ENCODE data around the gene GPER1.

GPER1 gene

GRCh38 chr7:1120791-1121190, 32.9 kb downstream of the GPER1 start:
- DNase-seq (ENCODE audit: low read depth in 2 of 2) = no peak

DNA sequence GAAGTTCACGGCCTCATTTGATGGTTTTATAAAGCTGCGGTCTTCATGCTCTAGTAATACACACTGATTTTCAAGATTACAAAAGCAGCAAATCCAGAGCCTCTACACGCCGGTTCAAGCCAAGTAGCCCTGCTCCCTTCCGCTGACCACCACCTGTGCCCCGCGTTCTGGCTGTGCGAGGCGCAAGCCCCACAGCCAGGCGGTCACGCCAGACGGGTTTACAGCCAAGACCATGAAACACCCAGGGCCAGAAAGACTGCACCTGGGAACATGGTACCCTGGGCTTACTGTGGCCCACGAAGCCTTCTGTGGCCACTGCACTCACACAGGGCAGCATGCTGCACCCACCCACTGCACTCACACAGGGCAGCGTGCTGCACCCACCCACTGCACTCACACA, 33.6 kb downstream of the GPER1 start:
- no peak for DNase-seq (ENCODE audit: low read depth in 2 of 2)

- no peak for DNase-seq (ENCODE audit: low read depth in 2 of 2)
Measured at GRCh38 chr7:1121886-1122831, 34.2 kb downstream of the GPER1 start.

DNA sequence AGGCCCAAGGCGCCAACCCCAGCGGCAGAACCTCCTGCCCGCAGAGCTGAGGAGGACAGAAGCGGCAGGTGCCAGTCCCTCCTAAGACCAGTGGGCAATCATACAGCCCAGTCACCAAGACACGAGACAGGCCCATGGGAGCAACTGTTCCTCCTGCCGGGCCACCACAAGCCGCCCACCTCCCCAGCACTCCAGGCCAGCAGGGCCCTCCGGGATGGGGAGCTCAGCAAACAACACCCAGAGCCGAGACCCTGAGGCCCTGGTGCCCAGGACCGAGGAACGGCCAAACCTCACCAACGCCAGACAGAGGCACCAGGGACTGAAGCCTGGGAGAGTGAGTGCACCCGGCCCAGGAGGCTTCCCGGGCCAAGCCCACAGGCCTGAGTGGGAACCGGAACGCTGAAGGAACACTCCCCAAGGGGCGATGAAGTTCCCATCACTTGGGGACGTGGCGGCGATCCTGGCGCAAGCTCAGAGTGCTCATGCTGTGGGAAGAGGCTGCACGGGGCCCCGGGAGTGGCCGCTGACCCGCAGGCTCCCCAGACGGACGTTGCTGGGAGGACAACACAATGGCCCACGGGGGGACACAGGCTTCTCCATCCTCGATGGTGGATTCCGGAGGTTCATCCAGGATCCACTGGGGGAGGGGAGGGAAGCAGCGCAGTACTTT, 35.1 kb downstream of the GPER1 start:
- DNase-seq (ENCODE audit: low read depth in 2 of 2) = no peak

- DNase-seq (ENCODE audit: low read depth in 2 of 2) = no peak
Measured at GRCh38 chr7:1123715-1124114, 35.8 kb downstream of the GPER1 start.

DNA sequence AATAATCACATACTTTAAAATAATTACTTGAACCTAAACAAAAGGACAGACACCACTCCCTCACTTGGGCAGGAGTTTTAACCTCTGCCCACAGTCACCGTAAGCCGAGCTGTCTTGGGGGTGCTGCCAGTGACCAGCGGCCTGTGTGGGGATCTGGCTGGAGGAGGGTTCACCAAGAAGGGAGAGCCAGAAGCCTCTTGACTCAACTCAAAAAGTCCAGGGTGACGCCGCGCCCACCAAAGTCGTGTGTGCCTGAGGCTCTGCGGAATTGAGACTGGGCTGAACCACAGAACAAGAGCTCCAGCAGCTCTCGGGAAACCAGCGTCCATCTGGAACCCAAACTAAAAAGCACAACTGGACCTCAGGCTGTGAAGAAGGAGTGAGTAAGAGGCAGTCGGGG, 36.3 kb downstream of the GPER1 start:
- no peak for DNase-seq (ENCODE audit: low read depth in 2 of 2)

GRCh38 chr7:1124816-1125602, 37.1 kb downstream of the GPER1 start:
- no peak for DNase-seq (ENCODE audit: low read depth in 2 of 2)

GRCh38 chr7:1125603-1125969, 37.7 kb downstream of the GPER1 start:
- no peak for DNase-seq (ENCODE audit: low read depth in 2 of 2)

DNA sequence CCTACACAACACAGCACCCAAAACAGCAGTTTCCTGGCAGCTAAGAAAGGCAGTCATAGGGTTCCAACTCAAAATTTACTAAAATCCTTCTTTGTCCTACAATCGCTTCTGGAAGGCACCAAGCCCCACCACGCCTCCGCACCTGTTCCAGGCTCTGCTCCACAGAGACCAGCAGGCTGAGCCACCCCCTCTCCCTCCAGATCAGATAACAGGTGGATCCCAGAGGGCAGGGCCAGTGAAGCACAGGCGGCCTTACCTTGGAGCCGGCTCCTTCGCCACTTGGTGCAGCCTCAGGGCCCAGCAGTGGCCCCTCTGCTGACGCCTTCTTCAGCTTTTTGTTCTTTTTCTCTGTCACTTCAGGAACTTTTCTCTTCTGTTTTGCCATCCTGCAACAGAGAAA, 39.1 kb downstream of the GPER1 start:
- no peak for DNase-seq (ENCODE audit: low read depth in 2 of 2)

GRCh38 chr7:1129431-1129830, 41.5 kb downstream of the GPER1 start:
- DNase-seq (ENCODE audit: low read depth in 2 of 2) = no peak

DNA sequence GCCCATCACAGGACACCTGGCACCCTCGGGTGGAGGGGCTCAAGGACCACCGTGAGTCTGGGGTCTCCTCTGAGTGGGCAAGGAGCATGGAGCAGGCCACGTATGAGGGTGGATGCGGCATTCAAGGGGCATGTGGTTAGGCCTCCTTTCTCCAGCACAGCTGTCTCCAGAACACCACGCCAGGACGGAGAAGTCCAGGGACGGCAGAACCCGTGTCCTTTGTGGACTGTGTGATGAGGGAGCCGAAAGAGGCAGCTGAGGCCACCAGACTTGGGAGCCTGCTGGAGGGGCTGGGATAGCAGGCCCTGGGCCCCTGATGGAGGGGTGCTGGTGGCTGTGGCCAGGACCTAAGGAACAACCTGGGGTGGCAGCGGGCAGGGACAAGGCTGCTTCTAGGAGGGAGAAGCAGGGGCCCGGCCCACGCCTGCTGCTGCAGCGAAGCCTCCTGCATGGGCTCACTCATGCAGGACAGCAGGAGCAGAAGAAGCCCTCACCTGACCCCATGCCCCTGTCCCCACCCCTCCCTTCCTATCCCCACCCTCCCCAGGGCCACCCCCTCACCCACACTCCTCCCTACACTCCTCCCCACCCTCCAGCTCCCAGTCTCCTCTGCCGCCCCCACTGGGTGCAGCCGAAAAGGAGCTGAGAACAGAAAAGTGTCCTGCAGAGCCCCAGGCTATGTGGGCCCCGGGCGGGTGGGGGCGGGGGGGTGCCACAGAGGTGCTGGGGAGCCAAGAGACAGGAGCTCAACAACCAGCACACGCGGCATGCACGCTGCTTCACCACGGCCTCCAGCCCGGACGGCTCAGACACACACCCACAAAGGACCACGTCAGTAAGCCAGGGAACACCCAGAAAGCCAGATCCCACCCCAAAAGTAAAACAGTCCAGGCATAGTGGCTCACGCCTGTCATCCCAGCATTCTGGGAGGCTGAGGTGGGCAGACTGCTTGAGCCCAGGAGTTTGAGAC, 42.4 kb downstream of the GPER1 start:
- no peak for DNase-seq (ENCODE audit: low read depth in 2 of 2)

GRCh38 chr7:1131471-1132265, 43.8 kb downstream of the GPER1 start:
- DNase-seq (ENCODE audit: low read depth in 2 of 2) = no peak

GRCh38 chr7:1134951-1135350, 47.0 kb downstream of the GPER1 start:
- no peak for DNase-seq (ENCODE audit: low read depth in 2 of 2)

GRCh38 chr7:1136841-1137516, 49.1 kb downstream of the GPER1 start:
- no peak for DNase-seq (ENCODE audit: low read depth in 2 of 2)

DNA sequence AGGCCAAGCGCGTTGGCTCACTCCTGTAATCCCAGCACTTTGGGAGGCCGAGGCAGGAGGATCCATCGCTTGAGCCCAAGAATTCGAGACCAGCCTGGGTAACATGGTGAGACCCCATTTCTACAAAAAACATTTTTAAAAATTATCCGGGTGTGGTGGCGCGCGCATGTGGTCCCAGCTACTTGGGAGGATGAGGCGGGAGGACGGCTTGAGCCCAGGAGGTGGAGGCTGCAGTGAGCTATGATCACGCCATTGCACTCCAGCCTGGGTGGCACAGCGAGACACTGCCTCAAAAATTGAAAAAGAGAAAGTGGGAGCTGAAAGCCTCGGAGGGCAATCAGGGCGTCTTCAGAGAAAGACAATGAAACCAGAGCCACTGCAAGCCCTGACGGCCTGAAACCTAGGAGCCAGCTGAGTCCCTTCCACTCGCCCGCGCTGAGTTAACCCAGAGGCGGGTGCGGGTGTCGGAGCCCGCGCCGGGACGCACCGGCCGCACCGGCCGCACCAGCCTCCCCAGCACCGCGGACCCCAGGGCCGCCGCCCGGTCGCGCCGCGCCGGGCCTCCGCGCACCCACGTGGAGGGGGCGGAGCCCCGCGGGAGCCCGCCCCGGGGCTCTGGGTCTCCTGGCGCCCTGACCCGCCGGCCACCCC, 49.7 kb downstream of the GPER1 start:
- DNase-seq (ENCODE audit: low read depth in 2 of 2) = no peak

DNA sequence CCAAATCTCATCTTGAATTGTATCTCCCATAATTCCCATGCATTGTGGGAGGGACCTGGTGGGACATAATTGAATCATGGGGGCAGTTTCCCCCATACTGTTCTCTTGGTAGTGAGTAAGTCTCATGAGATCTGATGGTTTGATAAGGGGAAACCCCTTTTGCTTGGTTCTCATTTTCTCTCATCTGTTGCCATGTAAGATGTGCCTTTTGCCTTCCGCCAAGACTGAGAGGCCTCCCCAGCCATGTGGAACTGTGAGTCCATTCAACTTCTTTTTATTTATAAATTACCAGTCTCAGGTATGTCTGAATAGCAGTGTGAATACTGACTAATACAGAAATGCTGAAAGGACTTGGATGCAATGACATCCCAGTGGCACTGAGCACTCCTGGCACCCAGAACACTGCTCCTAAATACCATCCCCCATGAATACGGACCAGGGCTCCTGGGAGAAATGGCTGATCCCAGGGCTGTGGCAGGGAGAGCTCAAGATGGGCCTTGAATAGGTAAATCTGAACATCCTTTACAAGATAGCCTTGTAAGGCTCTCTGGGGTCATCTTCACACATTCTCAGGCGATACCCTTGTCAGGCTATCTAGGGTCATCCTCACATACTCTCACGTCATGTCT, 52.7 kb downstream of the GPER1 start:
- DNase-seq (ENCODE audit: low read depth in 2 of 2) = no peak

GRCh38 chr7:1141651-1142050, 53.7 kb downstream of the GPER1 start:
- no peak for DNase-seq (ENCODE audit: low read depth in 2 of 2)

DNA sequence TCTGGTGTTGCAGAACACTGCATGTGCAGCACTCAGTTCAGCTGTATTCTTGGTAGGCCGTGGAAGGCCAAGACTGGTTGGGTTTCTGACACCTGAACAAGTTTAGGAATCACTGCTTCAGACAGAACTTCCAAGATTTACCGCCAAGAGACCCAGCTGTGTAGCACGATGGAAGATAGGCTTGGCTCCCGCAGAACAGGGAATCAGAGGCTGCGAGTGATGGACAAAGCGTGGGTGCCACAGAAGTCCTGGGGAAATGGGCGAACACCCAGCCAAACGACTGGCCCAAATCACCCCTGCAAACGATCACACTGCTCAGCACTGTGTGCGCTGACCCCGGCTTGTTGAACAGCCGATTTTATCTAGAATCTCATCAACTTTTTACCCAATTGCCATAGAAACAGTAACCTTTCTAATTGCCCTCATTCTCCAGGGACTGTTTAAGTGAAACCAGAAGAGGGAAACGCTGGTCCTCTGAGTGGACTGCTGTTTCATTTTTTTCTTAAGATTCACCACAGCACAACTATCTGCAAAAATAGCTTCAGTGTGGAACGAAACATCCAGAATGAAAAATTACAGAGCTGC, 54.2 kb downstream of the GPER1 start:
- DNase-seq (ENCODE audit: low read depth in 2 of 2) = no peak
